ENCODE data around the gene C2orf76.

The C2orf76 gene

GRCh38 chr2:119276864-119277263 lies 89.8 kb downstream of the C2orf76 start:
- H3K27me3 ChIP-seq (ENCODE audit: insufficient read depth, low read depth, severe bottlenecking), result no peaks in the 10 kb centered on the region
- no peaks in the 10 kb centered on the region for H3K36me3 ChIP-seq
- H3K27ac ChIP-seq, result no peak overlapping the region
- no peak overlapping the region for H3K4me3 ChIP-seq (ENCODE audit: low read depth, low read length)
- H3K9me3 ChIP-seq (ENCODE audit: severe bottlenecking), result no peaks in the 10 kb centered on the region
- no peak for DNase-seq
- TF ChIP-seq CTCF (IDR thresholded peaks at IDR 0.05; ENCODE audit: low read depth, low read length), result no peak

DNA sequence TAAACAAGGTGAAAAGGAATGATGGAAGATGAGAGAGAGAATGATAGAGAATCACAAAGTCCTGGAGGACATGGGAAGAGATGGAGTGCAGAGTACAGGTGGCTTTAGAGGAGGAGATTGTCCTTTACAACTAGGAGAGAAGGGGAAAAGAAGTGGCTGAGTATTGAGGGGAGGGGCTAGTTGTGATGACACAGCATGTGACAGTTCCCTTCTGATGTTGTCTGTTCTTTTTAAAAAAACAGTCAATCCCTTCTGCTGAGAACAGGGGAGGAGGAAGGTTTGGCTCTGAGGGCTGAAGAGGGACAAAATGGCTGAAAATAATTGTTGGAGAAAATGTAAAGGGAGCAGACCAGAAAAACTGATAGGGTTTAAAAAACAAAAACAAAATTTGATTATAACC lies 99.0 kb downstream of the C2orf76 start:
- Histone ChIP-seq H3K4me3 (ENCODE audit: low read depth, low read length) (no peak overlapping the region), H3K27me3 (ENCODE audit: insufficient read depth, low read depth, severe bottlenecking) (no peaks in the 10 kb centered on the region), H3K9me3 (ENCODE audit: severe bottlenecking) (no peaks in the 10 kb centered on the region), H3K27ac (no peak overlapping the region), H3K36me3 (no peaks in the 10 kb centered on the region; the same call in 1 of the 2 replicates)
- no peak for DNase-seq
- TF ChIP-seq CTCF (IDR thresholded peaks at IDR 0.05; ENCODE audit: low read depth, low read length), result no peak

GRCh38 chr2:119266091-119266589 lies 100.5 kb downstream of the C2orf76 start:
- H3K9me3 ChIP-seq (ENCODE audit: severe bottlenecking), result no peaks in the 10 kb centered on the region
- DNase-seq, result no peak
- H3K4me3 ChIP-seq (ENCODE audit: low read depth, low read length), result no peak overlapping the region
- H3K27ac ChIP-seq, result no peak overlapping the region
- H3K27me3 ChIP-seq (ENCODE audit: insufficient read depth, low read depth, severe bottlenecking), result no peaks in the 10 kb centered on the region
- no peaks in the 10 kb centered on the region; the same call in 1 of the 2 replicates for H3K36me3 ChIP-seq
- no peak for TF ChIP-seq CTCF (IDR thresholded peaks at IDR 0.05; ENCODE audit: low read depth, low read length)

DNA sequence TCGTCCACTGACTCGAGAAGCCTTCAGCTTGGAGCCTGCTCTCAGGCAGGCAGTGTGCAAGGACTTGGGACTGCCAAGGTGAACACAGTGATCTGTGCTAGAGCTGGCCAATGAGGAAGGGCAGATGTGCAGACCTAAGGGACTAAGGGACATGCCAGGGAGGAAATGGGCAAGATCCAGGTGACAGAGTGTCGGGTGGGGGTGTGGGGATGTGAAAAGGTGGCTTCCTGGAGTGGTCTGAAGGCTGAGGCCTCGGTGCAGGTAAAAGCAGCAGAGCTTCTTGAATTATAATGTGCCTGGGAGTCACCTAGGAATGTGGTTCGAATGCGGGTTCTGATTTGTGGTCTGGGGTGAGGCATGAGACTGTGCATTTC lies 101.0 kb downstream of the C2orf76 start:
- Histone ChIP-seq H3K4me3 (ENCODE audit: low read depth, low read length) (no peak overlapping the region), H3K36me3 (no peaks in the 10 kb centered on the region; the same call in 1 of the 2 replicates), H3K9me3 (ENCODE audit: severe bottlenecking) (no peaks in the 10 kb centered on the region), H3K27me3 (ENCODE audit: insufficient read depth, low read depth, severe bottlenecking) (no peaks in the 10 kb centered on the region), H3K27ac (no peak overlapping the region)
- no peak for TF ChIP-seq CTCF (IDR thresholded peaks at IDR 0.05; ENCODE audit: low read depth, low read length)
- no peak for DNase-seq

GRCh38 chr2:119264781-119265692 lies 101.6 kb downstream of the C2orf76 start:
- H3K27me3 ChIP-seq (ENCODE audit: insufficient read depth, low read depth, severe bottlenecking), result no peaks in the 10 kb centered on the region
- peak; percentile 69 for DNase-seq
- H3K4me3 ChIP-seq (ENCODE audit: low read depth, low read length), result no peak overlapping the region
- H3K9me3 ChIP-seq (ENCODE audit: severe bottlenecking), result no peaks in the 10 kb centered on the region
- H3K27ac ChIP-seq, result no peak overlapping the region
- peak; percentile 98 for TF ChIP-seq CTCF (IDR thresholded peaks at IDR 0.05; ENCODE audit: low read depth, low read length)
- H3K36me3 ChIP-seq, result no peaks in the 10 kb centered on the region; the same call in 1 of the 2 replicates
